ENCODE data around the gene THPO.

Gene THPO

DNA sequence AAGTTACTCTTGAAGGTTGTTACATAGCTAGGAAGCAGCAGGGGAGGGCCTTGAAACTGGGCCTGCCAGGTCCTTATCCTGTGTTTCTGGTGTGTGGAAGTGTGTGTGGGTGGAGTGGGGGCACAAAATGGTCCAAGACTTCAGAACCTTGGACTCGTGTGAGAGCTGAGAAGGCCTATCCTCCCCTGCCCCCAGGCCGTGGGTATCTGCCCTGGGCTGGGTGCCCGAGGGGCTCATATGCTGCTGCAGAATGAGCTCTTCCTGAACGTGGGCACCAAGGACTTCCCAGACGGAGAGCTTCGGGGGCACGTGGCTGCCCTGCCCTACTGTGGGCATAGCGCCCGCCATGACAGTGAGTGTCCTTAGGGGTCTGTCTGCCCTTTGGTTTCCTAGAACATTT, 6.3 kb upstream of the THPO start:
- no peak for DNase-seq

- no peak for DNase-seq
These were observed 5.2 kb upstream of the THPO start for GRCh38 chr3:184383033-184383740.

DNA sequence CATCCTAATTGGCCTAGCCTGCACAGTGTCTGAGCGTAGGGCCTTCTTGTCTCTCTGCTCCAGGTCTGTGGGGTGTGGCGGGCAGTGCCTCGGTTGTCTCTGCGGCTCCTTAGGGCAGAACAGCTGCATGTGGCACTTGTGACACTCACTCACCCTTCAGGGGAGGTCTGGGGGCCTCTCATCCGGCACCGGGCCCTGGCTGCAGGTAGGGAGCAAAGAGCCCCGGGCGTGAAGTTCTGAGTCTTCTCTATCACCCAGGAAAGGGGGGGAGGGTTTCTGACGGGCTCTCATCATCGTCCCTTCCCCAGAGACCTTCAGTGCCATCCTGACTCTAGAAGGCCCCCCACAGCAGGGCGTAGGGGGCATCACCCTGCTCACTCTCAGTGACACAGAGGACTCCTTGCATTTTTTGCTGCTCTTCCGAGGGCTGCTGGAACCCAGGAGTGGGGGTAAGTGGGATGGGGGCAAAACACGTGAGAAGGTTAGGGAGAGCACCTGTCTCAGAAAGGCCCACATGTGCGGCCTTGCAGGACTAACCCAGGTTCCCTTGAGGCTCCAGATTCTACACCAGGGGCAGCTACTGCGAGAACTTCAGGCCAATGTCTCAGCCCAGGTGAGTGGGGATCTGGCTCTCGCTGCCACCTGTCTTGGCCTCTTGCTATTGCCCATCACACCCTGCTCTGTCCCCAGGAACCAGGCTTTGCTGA, 4.5 kb upstream of the THPO start:
- no peak for DNase-seq

GRCh38 chr3:184381261-184382224, 3.5 kb upstream of the THPO start:
- DNase-seq, result no peak

DNA sequence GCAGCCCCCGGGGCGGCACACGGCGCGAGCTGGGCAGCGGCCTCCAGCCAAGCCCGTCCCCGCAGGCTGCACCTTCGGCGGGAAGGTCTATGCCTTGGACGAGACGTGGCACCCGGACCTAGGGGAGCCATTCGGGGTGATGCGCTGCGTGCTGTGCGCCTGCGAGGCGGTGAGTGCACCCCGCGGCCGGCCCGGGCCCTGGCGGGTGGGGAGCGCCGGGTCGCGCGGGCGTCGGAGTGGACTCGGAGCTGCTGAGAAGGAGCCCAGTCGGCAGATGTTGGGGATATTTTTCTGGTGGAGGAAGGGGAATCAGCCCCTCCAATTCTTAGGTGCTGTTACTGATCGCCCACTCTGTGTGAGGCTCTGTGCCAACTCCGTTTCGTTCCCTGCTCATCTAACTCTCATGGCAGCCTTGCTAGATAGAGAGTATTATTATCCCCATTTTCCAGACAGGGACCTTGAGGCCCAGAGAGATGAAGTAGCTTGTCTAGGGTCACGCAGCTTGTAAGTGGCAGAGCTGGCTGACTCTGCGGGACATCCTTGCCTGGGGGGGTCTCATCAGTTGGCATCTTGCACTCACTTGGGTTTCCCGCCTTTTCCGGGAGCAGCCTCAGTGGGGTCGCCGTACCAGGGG, 2.7 kb upstream of the THPO start:
- no peak for DNase-seq

- DNase-seq, result no peak
These were observed 2.2 kb upstream of the THPO start for GRCh38 chr3:184380185-184380626.

DNA sequence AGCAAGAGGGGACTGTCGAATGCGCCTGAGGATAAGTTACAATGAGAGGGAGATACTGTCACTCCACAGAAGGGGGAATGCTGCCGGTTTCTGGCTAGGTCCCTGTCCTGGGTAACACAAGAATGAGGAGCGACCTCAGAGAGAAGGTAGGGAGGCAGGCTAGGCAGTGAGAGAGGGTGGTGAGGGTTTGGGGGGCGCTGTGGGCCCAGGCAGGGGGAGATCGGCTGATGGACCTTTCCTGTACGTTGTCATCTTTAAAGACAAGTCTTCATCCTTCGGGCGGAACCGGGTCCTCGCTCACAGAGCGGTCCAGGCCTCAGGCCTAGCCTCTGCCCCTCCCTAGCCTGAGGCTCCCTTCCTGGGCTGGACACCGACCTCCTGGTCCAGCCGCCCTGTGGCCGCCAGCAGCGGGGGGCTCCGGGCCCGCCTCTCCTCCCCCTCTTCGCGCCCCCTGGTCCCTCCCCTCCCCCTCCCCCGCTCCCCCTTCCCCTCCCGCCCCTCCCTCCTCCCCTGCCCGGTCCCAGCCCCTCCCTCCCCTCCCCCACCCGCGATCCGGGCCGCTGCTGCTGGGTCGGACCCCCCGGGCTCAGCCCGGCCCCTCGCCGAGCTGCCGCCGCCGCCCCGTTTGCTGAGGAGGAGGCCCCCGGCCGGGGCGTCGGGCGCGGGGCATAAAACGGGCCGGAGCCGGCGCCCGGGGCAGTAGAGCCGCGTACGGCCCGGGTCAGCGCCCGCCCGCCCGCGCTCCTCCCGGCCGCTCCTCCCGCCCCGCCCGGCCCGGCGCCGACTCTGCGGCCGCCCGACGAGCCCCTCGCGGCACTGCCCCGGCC, 1.6 kb upstream of the THPO start, which contains the start of gene CHRD:
Gene CHRD (plus strand): TSS at position 697 of the 827 bp plus-strand sequence. CDS start 265 bp downstream, outside the sequence.
- no peak for DNase-seq

- DNase-seq, result no peak
These were observed 797 bp upstream of the THPO start for GRCh38 chr3:184378651-184379357.

- DNase-seq, result peak; percentile 27
These were observed 633 bp downstream of the THPO start for GRCh38 chr3:184377374-184377773.

DNA sequence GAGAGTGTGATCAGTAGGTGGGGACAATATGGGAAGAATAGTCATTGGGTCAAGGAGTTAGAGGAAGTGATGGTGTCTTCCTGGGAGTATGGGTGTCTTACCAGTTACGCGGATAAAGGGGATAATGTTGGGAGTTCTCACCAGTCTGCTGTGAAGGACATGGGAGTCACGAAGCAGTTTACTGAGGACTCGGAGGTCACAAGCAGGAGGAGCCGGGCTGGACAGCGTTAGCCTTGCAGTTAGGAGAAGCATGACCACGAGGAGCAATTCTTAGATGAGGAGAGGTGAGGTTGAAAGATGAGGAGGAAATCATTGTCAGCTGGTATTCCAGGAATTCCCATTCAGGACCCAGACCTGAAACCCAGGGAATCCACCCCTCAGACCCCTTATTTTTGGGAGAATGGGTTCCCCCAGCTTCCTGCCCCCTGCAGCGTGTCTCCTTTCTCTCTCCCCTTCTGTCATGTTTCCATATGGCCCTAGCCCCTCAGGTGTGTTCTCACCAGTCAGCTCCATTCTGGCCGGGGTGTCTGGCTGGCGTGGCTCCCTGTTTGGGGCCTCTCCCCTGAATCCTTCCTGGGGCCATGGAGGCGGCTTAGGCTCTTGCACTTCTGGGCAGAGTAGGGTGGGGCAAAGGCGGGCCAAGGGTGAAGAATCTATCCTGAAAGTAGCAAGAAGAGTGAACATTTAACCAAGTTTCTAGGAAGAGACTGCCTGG, 2.1 kb downstream of the THPO start:
- no peak for DNase-seq

GRCh38 chr3:184373422-184373821, 4.6 kb downstream of the THPO start:
- DNase-seq, result no peak

GRCh38 chr3:184372911-184373310, 5.1 kb downstream of the THPO start:
- no peak for DNase-seq

- no peak for DNase-seq
These were observed 5.6 kb downstream of the THPO start for GRCh38 chr3:184372296-184372821.

DNA sequence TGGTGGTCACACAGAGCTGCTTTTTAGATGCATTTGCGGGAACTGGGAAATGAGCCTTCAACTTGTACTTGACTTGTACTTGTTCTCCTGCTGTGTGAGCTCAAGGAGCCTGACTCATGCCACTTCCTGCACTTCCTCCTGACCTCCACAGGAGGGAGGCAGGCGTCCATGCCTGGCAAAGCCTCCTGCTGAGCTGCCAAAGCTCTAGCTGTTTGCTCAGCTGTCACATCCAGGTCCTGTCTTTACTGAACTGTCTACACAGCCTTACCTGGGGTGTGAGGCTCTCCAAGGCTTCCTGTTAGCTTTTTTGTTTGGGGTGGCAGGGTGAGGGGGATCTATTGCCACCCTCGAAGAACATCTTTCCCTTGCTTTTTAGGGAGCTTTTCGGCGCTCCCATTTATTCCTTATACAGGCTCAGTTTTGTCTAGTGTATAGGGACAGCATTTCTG, 6.4 kb downstream of the THPO start:
- peak; percentile 77 for DNase-seq

GRCh38 chr3:184368586-184369183, 9.3 kb downstream of the THPO start:
- no peak for DNase-seq

GRCh38 chr3:184368116-184368515, 9.9 kb downstream of the THPO start:
- no peak for DNase-seq

DNA sequence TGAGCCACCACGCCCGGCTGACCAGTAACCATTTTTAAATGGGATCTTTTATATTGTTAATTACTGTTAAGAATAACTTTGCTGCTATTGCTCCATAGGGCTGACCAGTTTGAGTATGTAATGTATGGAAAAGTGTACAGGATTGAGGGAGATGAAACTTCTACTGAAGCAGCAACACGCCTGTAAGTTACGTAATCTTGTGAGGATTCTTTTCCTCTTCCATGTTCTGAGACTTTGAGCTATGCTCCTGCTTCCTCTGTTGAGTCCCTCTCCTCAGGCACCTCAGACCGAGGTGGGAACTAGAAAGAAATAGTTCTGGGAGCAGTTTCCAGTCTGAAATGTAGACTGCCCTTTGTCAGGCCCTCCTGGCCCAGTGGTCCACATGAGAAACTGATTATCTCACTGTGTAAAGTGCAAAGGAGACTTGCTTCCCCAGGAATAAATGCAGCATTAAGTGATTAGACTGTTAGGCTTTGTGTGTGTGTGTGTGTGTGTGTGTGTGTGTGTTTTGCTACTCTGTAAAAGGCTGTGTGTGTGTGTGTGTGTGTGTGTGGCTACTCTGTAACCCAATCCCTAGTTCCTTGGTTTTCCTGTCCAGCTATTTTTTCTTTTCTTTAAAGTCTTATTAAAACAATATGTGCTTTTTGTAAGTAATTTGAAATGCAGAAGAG, 11.3 kb downstream of the THPO start:
- no peak for DNase-seq

- peak; percentile 94 for DNase-seq
These were observed 15.1 kb downstream of the THPO start for GRCh38 chr3:184362668-184363546.

All from SHP77 treated with DMSO at 0.1 percent for 48 hours (cell line).